ENCODE measurements around the gene ADAMTSL1.

GRCh38 chr9:18766989-18767550 lies 293.1 kb downstream of the ADAMTSL1 start:
- TF ChIP-seq CTCF (IDR thresholded peaks at IDR 0.05; ENCODE audit: poor library complexity, severe bottlenecking) (no peak), POLR2AphosphoS5 (IDR thresholded peaks at IDR 0.05) (no peak)

All from neural cell (in vitro differentiated cells).